Kidney capillary endothelial cell (primary cell): ENCODE measurements around the gene VAMP2.

ENCODE experiments used
- DNase-seq: peaks from one replicate; pipeline ENCODE4 v3.0.0-alpha.2; 2018; ENCODE audit warnings: low spot score

Gene VAMP2

DNA sequence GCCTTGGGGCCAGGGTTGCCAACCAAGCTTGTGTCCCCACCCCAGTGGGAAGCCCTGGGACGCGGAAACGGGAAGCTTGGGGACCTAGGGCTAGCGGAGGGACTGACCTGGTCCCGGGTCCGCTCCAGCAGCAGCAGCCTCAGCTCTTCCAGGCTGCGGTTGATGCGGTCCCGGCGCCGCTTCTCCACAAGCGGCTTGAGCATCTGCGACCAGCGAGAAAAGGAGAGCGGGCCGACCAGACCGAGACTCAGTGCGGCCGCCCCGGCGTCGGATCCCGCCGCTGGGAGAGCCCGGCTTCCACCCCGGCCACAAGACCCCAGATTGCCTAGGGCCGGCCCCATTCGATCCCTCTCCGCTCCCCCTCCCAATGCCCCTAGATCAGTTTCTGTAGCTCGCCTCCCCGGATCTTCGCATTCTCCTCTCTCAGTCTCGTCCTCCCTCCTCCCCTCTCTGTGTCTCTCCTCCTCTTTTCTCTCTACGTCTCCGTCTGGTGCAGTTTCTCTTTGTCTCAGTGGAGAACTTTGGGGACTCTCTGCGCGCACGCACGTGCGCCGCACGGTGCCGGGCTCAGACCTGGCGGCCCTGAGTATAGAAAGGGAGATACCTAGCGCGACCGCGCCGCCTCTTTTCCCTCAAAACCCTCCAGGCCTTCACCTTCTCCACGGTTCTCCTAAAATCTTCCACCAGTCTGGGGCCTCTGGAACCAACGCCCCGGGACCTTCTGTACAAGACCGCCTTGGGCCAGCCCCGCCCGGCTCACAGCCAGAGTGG is 39.6 kb downstream of the VAMP2 start:
- DNase-seq: no peak

- peak; percentile 22 for DNase-seq
Measured at GRCh38 chr17:8122422-8122923, 40.3 kb downstream of the VAMP2 start.

- DNase-seq: peak; percentile 57
Measured at GRCh38 chr17:8121681-8122421, 40.9 kb downstream of the VAMP2 start.

- no peak for DNase-seq
Measured at GRCh38 chr17:8121407-8121680, 41.4 kb downstream of the VAMP2 start.

DNA sequence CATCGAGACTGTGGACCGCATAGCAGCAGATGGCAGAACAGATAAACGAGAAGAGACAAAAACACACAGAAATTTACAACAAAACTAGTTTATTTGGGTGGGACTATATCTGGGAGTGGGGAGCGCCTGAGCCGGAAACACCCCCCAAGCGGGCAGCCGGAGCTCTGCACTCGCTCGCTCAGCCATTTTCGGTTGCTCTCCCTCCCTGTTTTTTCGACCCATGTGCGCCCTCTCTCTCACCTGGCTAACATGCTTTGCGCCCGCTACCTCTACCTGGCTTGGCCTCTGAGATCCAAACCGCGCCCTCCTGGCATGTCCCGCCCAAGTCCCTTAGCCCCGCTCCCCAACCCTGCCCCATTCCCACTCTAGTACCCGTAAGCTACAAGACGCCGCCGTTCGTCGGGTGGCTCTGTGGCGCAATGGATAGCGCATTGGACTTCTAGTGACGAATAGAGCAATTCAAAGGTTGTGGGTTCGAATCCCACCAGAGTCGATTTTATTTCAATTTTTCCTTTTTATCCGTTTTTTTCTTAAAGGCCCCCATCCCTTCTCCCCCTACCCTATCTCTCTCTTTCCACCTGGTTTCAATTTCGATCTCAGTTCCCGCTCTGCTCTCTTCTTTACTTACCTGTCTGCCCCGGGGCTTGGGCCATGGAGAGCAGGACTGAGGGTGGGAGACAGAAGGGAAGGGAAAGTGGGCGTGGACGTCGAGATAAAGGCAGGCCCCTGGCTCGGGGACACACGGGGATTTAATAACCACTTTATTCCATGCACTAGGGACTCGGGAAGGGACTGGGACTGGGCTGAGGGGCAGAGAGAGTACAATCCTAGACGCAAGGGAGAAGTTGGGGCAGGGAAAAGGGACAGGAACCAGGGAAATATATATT is 42.0 kb downstream of the VAMP2 start:
- peak; percentile 72 for DNase-seq

DNA sequence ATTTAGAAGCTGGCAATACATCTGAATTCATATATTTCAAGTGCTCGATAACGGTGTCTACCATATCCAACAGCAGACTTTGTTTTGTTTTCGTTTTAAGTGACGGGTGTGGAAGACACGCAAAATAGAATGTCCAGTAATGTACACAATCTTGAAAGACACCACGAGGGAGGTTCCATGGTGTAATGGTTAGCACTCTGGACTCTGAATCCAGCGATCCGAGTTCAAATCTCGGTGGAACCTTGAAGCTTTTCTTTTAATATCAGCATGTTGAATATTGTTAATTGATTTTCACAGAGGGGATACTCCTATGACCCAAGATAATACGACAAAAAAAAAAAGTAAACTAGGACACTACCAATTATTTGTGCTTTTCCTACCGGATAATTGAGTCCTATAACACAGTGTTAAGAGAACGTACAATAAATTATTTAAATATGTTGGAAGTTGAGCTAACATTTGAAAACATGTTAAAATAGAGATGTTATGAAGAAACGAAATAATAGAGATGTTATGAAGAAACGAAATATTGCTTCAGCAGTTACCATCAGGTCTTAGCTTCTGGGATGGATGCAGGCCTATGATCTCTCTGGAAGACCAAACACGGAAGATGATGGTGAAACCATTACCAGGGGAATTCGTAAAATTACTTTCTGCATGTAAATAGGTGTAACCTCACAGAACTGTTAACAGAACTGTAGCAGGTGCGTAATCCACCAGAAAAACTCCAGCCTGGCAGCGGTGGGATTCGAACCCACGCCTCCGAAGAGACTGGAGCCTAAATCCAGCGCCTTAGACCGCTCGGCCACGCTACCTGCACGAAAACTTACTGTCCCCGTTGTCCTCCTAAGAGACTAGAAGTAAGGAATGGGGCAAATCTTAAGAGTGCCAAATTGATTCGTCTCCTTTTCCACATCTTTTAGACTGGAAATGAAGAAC is 42.9 kb downstream of the VAMP2 start:
- DNase-seq: peak; percentile 91

GRCh38 chr17:8118769-8119580 is 43.8 kb downstream of the VAMP2 start:
- peak; percentile 80 for DNase-seq

DNA sequence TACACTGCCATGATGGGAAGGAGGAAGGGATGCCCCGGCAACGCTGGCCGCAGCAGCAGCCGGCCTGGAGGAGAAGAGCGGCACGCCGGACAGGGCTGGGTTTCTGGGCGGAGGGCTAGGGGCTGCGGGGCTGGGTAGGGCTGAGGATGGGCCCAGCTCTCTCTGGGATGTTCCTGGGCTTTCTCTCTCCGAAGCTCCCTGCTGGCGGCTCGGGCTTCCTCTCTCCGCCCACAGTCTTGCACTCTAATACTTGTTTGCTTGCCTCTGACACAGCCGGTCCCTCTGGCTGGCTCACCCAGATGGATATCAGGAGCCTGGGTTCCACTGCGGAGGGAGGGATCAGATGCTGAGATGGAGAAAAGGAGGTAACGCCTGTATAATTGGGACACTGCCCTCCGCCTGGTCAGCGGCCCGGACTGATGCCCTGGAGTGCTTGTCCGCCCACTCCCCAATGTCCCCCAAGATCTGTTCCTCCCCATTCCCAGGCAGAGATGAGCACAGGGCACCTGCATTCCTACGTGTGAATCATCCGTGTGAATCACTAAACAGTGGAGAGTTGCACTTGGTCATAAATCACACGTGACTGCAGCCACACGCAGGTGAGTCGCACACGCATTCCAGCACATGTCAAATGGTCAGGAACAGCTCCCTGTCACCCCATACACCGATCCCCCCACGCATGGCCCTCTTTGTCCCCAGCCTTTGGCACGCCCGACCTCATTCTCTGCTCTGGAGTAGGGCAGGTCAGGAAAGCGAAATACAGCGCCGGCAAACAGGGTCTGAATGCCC is 44.6 kb downstream of the VAMP2 start, which contains the start of gene ALOXE3:
Gene ALOXE3 (minus strand): TSS at position 535 of the 789 bp plus-strand sequence. CDS start 524 bp downstream, at position 11.
- peak; percentile 29 for DNase-seq

DNA sequence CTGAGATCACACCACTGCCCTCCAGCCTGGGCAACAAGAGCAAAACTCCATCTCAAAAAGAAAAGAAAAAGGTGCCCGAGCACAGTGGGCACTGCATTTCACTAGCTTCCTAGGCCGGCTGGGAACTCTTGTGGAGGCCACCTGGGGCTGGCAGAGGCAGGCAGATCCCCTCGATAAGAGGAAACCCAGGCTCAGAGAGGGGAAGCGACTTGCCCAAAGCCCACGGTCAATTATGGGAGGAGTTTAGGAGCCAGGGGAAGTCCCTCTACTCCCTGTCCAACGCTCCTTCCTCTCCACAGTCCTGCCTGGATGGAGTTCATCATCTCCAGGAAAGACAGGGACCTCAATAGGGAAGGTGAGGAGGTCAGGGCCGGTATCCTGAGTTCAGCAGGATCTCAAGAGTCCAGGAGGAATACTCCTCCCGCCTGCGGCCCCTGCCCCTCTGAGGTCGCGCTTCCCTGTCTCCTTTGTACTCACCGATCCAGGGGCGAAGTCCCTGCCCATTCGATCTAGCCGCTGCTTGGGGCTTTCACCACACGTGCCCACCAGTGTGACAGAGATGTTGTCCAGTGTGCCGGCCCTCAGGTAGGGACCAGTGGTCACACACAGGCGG is 45.3 kb downstream of the VAMP2 start:
- no peak for DNase-seq

GRCh38 chr17:8116776-8117175 is 46.0 kb downstream of the VAMP2 start:
- DNase-seq: no peak

- DNase-seq: no peak
Measured at GRCh38 chr17:8110907-8111306, 51.8 kb downstream of the VAMP2 start.

- DNase-seq: no peak
Measured at GRCh38 chr17:8110456-8110804, 52.3 kb downstream of the VAMP2 start.

DNA sequence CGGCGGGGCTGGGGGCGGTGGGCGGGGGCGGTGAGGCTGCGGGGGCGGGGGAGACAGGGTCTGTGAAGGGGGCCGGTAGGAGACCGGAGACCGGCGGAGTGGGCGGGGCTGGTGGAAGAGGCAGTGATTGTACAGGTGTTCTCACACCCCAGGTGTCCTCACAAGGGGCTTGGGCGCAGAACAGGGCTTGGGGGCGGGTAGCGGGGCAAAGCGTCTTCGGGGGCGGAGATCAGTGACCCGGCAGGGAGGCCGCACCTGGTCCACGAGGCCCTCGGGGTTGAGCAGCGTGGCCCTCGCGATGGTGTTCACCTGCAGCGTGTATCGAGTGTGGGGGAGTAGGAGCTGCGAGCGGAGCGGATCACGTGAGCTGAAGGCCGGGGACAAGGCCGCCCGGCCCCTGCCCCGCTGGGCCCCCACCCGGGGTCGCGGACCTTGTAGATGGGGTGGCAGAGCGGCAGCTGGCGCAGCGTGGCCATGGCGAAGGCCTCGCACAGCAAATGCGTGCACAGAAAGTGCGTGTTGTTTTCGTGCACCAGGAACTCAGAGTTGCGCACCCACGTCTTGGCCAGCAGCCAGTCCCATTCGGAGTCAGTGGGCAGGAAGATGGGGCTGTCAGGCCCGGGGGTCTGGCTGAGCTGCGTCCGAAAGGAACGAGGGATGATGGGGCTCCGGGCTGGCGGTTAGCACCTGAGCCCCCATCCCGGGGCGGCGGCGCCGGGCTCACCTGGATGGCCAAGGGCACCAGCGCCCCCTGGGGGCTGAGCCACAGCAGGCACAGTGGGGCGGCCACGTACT is 52.9 kb downstream of the VAMP2 start:
- peak; percentile 31 for DNase-seq
